Activated CD4-positive, alpha-beta T cell treated with anti-CD3 and anti-CD28 coated beads, Interleukin-2, amount 10 ng/mL, durations not matched to agents 24 days and 14 days (primary cell): ENCODE data around the gene NBEAL1. TPM values are rescaled to one million over a fixed set of nuclear protein-coding genes. Genes with fewer than 3 reads are reported as not detected.
"Not testable (repeated sequence)": the region's sequence is repeated elsewhere in the genome, so short reads cannot be mapped to it uniquely, and the experiment has no call there.

Experiments used
- DNase-seq: peaks from one replicate; pipeline ENCODE4 v3.0.0; 2022
- H3K27ac Mint-ChIP-seq: one replicate; pipeline ENCODE4 v1.8.0; 2022; ENCODE audit warnings: mild to moderate bottlenecking, mixed read lengths
- H3K27me3 Mint-ChIP-seq: one replicate; pipeline ENCODE4 v1.8.0; 2022; ENCODE audit warnings: mixed read lengths
- H3K36me3 Mint-ChIP-seq: one replicate; pipeline ENCODE4 v1.8.0; 2022; ENCODE audit warnings: low read depth, mild to moderate bottlenecking, mixed read lengths
- H3K4me1 Mint-ChIP-seq: one replicate; pipeline ENCODE4 v1.8.0; 2021; ENCODE audit warnings: mixed read lengths
- H3K4me3 Mint-ChIP-seq: one replicate; pipeline ENCODE4 v1.8.0; 2022; ENCODE audit warnings: mild to moderate bottlenecking, moderate library complexity, mixed read lengths
- H3K9me3 Mint-ChIP-seq: one replicate; pipeline ENCODE4 v1.8.0; 2021; ENCODE audit warnings: mixed read lengths
- intact Hi-C: fragments of 100-400 bp; cut with micrococcal nuclease; formaldehyde crosslinking; loops from one replicate; pipeline ENCODE4 v1.15.1; 2023
- total RNA-seq: library from RNA; stranded (reverse); gene quantifications from 2 replicates; pipeline ENCODE4 v1.2.3, GENCODE V29; 2022

The NBEAL1 gene
- total RNA-seq, 1 donor from 2014 or later, result 9.5 TPM

GRCh38 chr2:203059567-203060240, 45.0 kb downstream of the NBEAL1 start:
- Mint-ChIP-seq H3K4me1 (no peaks in the 10 kb centered on the region), H3K27me3 (no peaks in the 10 kb centered on the region), H3K9me3 (no peaks in the 10 kb centered on the region), H3K36me3 (peaks cover 7% of the 10 kb centered on the region), H3K27ac (no peak overlapping the region), H3K4me3 (no peak overlapping the region)
- intact Hi-C loops, result no loop called here
- no peak for DNase-seq

GRCh38 chr2:203061346-203061745, 46.7 kb downstream of the NBEAL1 start:
- no peak overlapping the region for H3K27ac Mint-ChIP-seq
- peaks cover 8% of the 10 kb centered on the region for H3K36me3 Mint-ChIP-seq
- no peak for DNase-seq
- H3K27me3 Mint-ChIP-seq, result no peaks in the 10 kb centered on the region
- intact Hi-C loops, result no loop called here
- no peaks in the 10 kb centered on the region for H3K9me3 Mint-ChIP-seq
- no peak overlapping the region for H3K4me3 Mint-ChIP-seq
- no peaks in the 10 kb centered on the region for H3K4me1 Mint-ChIP-seq

- Mint-ChIP-seq H3K4me3 (no peak overlapping the region), H3K4me1 (no peaks in the 10 kb centered on the region), H3K27me3 (no peaks in the 10 kb centered on the region), H3K36me3 (peaks cover 7% of the 10 kb centered on the region), H3K27ac (no peak overlapping the region), H3K9me3 (no peaks in the 10 kb centered on the region)
- DNase-seq, result no peak
- intact Hi-C loops, result no loop called here
Measured at GRCh38 chr2:203062126-203062525, 47.5 kb downstream of the NBEAL1 start.

GRCh38 chr2:203066519-203067091, 51.9 kb downstream of the NBEAL1 start:
- DNase-seq, H3K27me3 Mint-ChIP-seq, H3K27ac Mint-ChIP-seq: not testable (repeated sequence)

GRCh38 chr2:203070701-203071100, 56.0 kb downstream of the NBEAL1 start:
- intact Hi-C loops, result no loop called here
- peaks cover 4% of the 10 kb centered on the region for H3K4me1 Mint-ChIP-seq

More at GRCh38 chr2:203066519-203067091, 51.9 kb downstream of the NBEAL1 start:
- intact Hi-C loops, H3K4me3 Mint-ChIP-seq, H3K9me3 Mint-ChIP-seq, H3K36me3 Mint-ChIP-seq, H3K4me1 Mint-ChIP-seq: not testable (repeated sequence)

GRCh38 chr2:203071148-203071547, 56.5 kb downstream of the NBEAL1 start:
- H3K4me1 Mint-ChIP-seq, result peaks cover 4% of the 10 kb centered on the region
- intact Hi-C loops, result no loop called here
- DNase-seq, result no peak
- no peaks in the 10 kb centered on the region for H3K9me3 Mint-ChIP-seq
- H3K27ac Mint-ChIP-seq, result no peak overlapping the region
- H3K36me3 Mint-ChIP-seq, result no peaks in the 10 kb centered on the region
- H3K27me3 Mint-ChIP-seq, result no peaks in the 10 kb centered on the region
- H3K4me3 Mint-ChIP-seq, result no peak overlapping the region

More at GRCh38 chr2:203070701-203071100, 56.0 kb downstream of the NBEAL1 start:
- Mint-ChIP-seq H3K9me3 (no peaks in the 10 kb centered on the region), H3K27ac (no peak overlapping the region), H3K4me3 (no peak overlapping the region), H3K27me3 (no peaks in the 10 kb centered on the region), H3K36me3 (peaks cover 2% of the 10 kb centered on the region)
- no peak for DNase-seq

GRCh38 chr2:203072371-203072770, 57.7 kb downstream of the NBEAL1 start:
- H3K27ac Mint-ChIP-seq, result no peak overlapping the region
- H3K4me1 Mint-ChIP-seq, result peaks cover 4% of the 10 kb centered on the region
- H3K4me3 Mint-ChIP-seq, result no peak overlapping the region
- no peaks in the 10 kb centered on the region for H3K36me3 Mint-ChIP-seq
- no peak for DNase-seq
- H3K27me3 Mint-ChIP-seq, result no peaks in the 10 kb centered on the region
- no peaks in the 10 kb centered on the region for H3K9me3 Mint-ChIP-seq
- intact Hi-C loops, result no loop called here

GRCh38 chr2:203077451-203077850, 62.8 kb downstream of the NBEAL1 start:
- Mint-ChIP-seq H3K4me1 (no peaks in the 10 kb centered on the region), H3K36me3 (no peaks in the 10 kb centered on the region), H3K9me3 (no peaks in the 10 kb centered on the region), H3K27ac (no peak overlapping the region), H3K4me3 (no peak overlapping the region), H3K27me3 (no peaks in the 10 kb centered on the region)
- no peak for DNase-seq
- intact Hi-C loops, result no loop called here

- Mint-ChIP-seq H3K27me3 (no peaks in the 10 kb centered on the region), H3K9me3 (no peaks in the 10 kb centered on the region), H3K36me3 (peaks cover 3% of the 10 kb centered on the region), H3K4me1 (peaks cover 2% of the 10 kb centered on the region), H3K4me3 (no peak overlapping the region), H3K27ac (no peak overlapping the region)
- intact Hi-C loops, result no loop called here
- no peak for DNase-seq
Measured at GRCh38 chr2:203080447-203081045, 65.9 kb downstream of the NBEAL1 start.

- Mint-ChIP-seq H3K27me3 (no peaks in the 10 kb centered on the region), H3K27ac (no peak overlapping the region), H3K4me1 (peaks cover 2% of the 10 kb centered on the region), H3K9me3 (no peaks in the 10 kb centered on the region), H3K36me3 (peaks cover 7% of the 10 kb centered on the region), H3K4me3 (no peak overlapping the region)
- no peak for DNase-seq
- intact Hi-C loops, result no loop called here
Measured at GRCh38 chr2:203083328-203083727, 68.7 kb downstream of the NBEAL1 start.

GRCh38 chr2:203086381-203086780, 71.7 kb downstream of the NBEAL1 start:
- H3K36me3 Mint-ChIP-seq, H3K27me3 Mint-ChIP-seq, H3K4me1 Mint-ChIP-seq, H3K27ac Mint-ChIP-seq, H3K9me3 Mint-ChIP-seq, H3K4me3 Mint-ChIP-seq, intact Hi-C loops: not testable (repeated sequence)
- peak; percentile 25 for DNase-seq

- H3K27me3 Mint-ChIP-seq, DNase-seq, H3K4me3 Mint-ChIP-seq, intact Hi-C loops, H3K9me3 Mint-ChIP-seq, H3K4me1 Mint-ChIP-seq, H3K27ac Mint-ChIP-seq, H3K36me3 Mint-ChIP-seq: not testable (repeated sequence)
Measured at GRCh38 chr2:203090721-203091120, 76.0 kb downstream of the NBEAL1 start.

- Mint-ChIP-seq H3K9me3 (peaks cover 19% of the 10 kb centered on the region), H3K27ac (no peak overlapping the region), H3K4me3 (no peak overlapping the region), H3K4me1 (peaks cover 8% of the 10 kb centered on the region), H3K27me3 (no peaks in the 10 kb centered on the region), H3K36me3 (peaks cover 14% of the 10 kb centered on the region)
- DNase-seq, result no peak
- intact Hi-C loops, result no loop called here
Measured at GRCh38 chr2:203097735-203098134, 83.1 kb downstream of the NBEAL1 start.

- H3K4me3 Mint-ChIP-seq, H3K27me3 Mint-ChIP-seq, intact Hi-C loops, DNase-seq, H3K27ac Mint-ChIP-seq: not testable (repeated sequence)
- H3K36me3 Mint-ChIP-seq, result peaks cover 32% of the 10 kb centered on the region
- H3K9me3 Mint-ChIP-seq, result peaks cover 31% of the 10 kb centered on the region
- peaks cover 10% of the 10 kb centered on the region for H3K4me1 Mint-ChIP-seq
Measured at GRCh38 chr2:203102357-203102756, 87.7 kb downstream of the NBEAL1 start.
